Measurements from ENCODE around the gene NECAP2. TPM values are rescaled to one million over a fixed set of nuclear protein-coding genes. Genes with fewer than 3 reads are reported as not detected.
"Not testable (repeated sequence)": the region's sequence is repeated elsewhere in the genome, so short reads cannot be mapped to it uniquely, and the experiment has no call there.

NECAP2 gene
- total and polyA plus RNA-seq, 12 donors: 36.4 to 104 (median 63.5) TPM

DNA sequence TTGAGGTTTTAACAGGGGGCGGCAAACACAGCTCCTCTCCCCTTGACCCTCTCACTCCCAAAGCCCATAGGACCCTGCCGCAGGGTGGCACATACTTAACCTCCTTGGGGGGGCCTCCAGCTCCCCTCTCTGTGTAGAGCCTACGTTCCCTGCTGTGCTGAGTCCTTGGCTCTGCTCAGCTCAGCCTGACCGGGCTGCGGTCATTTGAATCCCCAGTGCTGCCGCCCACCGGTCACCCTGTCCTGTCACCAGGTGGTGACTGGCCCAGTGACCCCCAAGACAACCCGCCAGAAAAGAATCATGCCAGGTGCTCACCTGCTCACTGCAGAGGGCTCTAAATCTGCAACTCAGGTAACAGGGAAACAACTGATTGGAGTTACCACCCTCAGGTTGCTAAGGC is 60.9 kb downstream of the NECAP2 start:
- WGBS, 4 donors: 42 to 81% (median 75%) methylated on average over 2 to 8 of the region's 8 CpGs
- DNase-seq; H3K27me3 ChIP-seq; H3K9me3 ChIP-seq (replicated peaks in 1 of 3); intact Hi-C loops (cut with DNase I); H3K27ac ChIP-seq; H3K36me3 ChIP-seq (replicated peaks in 1 of 2); H3K4me3 ChIP-seq: not testable (repeated sequence)
- peaks cover 0 to 17% of the 10 kb centered on the region in 2 donors for H3K4me1 ChIP-seq (replicated peaks in 1 of 2)

DNA sequence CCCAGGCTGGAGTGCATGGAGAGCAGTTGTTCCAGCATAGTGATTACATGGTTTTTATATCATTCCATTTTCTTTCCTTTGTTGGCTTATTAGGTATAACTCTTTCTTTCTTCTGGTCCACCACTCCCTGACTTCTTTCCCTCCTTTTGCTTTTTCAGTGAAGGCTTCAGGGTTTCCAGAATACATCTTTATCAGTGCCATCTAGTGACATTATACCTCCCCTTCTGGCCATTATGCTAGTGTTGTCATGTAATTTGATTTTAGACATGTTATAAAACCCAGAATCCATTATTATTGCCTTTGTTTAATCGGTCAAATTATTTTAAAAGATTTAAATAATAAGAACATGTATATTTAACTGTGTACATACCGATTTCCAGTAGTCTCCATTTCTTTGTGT is 63.0 kb downstream of the NECAP2 start:
- H3K4me1 ChIP-seq (replicated peaks in 1 of 2): peaks cover 0 to 10% of the 10 kb centered on the region in 2 donors
- H3K36me3 ChIP-seq (replicated peaks in 1 of 2): no peaks in the 10 kb centered on the region
- H3K27me3 ChIP-seq: no peaks in the 10 kb centered on the region
- intact Hi-C loops (cut with DNase I): no loop called here
- H3K9me3 ChIP-seq (replicated peaks in 1 of 3): no peaks in the 10 kb centered on the region
- no peak for DNase-seq
- 75 to 84% (median 79%) methylated on average over 2 of the region's 2 CpGs for WGBS, 4 donors
- H3K27ac ChIP-seq: no peak overlapping the region
- TF ChIP-seq, protein P1, sequence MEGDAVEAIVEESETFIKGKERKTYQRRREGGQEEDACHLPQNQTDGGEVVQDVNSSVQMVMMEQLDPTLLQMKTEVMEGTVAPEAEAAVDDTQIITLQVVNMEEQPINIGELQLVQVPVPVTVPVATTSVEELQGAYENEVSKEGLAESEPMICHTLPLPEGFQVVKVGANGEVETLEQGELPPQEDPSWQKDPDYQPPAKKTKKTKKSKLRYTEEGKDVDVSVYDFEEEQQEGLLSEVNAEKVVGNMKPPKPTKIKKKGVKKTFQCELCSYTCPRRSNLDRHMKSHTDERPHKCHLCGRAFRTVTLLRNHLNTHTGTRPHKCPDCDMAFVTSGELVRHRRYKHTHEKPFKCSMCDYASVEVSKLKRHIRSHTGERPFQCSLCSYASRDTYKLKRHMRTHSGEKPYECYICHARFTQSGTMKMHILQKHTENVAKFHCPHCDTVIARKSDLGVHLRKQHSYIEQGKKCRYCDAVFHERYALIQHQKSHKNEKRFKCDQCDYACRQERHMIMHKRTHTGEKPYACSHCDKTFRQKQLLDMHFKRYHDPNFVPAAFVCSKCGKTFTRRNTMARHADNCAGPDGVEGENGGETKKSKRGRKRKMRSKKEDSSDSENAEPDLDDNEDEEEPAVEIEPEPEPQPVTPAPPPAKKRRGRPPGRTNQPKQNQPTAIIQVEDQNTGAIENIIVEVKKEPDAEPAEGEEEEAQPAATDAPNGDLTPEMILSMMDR (IDR thresholded peaks at IDR 0.05): no peak
- TF ChIP-seq POLR2A (IDR thresholded peaks at IDR 0.05): no peak
- H3K4me3 ChIP-seq: no peak overlapping the region

DNA sequence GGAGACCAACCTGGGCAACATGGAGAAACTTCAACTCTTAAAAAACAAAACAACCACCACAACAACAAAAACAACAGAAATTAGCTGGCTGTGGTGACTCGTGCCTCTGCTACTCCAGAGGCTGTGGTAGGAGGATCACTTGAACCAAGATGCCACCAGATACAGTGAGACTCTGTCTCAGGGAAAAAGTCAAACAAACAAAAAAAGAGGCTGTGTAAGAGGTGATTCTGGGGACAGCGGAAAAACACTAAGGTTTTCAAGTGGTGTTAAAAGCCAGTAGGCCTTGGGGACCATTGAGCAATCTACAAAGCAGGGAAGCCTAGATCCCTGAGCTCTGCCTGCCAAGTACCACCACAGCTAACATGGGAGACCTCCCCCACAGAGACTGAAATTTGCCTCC is 65.3 kb downstream of the NECAP2 start:
- H3K9me3 ChIP-seq (replicated peaks in 1 of 3); H3K27me3 ChIP-seq; intact Hi-C loops (cut with DNase I); H3K36me3 ChIP-seq (replicated peaks in 1 of 2); H3K27ac ChIP-seq; H3K4me3 ChIP-seq; DNase-seq; H3K4me1 ChIP-seq (replicated peaks in 1 of 2): not testable (repeated sequence)
- 86 to 94% (median 91%) methylated on average over 2 of the region's 2 CpGs for WGBS, 4 donors

DNA sequence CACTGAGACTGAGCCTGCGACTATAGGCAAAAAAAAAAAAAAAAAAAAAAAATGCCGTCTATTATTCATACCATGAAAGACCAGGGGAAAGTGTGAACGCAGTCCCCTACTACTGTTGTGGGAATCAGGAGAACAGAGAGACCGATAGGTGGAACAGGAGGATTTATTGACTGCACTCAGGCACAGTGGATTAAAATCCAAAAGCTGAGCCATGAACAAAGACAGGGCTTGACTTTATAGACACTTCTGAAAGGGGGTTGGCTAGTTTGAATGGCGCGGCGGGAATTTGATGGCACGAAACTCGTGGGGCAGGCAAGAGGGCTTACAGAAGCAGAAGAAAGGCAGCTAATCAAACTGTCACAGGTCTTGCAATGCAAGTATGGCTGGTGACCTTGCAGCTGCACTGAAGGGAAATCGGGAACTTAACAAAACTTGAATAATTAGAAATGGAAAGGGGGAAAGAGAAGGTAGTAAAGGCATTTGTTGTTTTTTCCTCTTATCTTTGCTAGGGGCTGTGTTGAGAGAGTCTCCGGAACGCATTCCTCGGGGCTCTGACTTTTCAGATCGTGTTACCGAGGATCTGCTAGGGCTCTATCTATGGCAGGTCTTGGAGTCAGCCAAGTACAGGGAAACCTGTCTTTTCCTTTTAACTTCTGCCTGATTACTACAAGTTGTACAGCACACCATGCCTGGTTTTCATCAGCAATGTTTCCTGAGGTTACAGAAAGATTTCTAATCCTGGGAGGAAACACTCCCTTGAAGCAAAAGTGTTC is 66.0 kb downstream of the NECAP2 start:
- H3K4me3 ChIP-seq; H3K9me3 ChIP-seq (replicated peaks in 1 of 3); intact Hi-C loops (cut with DNase I); H3K27me3 ChIP-seq; H3K4me1 ChIP-seq (replicated peaks in 1 of 2); H3K36me3 ChIP-seq (replicated peaks in 1 of 2); H3K27ac ChIP-seq; DNase-seq: not testable (repeated sequence)
- WGBS, 4 donors: 66 to 77% (median 73%) methylated on average over 15 of the region's 15 CpGs

DNA sequence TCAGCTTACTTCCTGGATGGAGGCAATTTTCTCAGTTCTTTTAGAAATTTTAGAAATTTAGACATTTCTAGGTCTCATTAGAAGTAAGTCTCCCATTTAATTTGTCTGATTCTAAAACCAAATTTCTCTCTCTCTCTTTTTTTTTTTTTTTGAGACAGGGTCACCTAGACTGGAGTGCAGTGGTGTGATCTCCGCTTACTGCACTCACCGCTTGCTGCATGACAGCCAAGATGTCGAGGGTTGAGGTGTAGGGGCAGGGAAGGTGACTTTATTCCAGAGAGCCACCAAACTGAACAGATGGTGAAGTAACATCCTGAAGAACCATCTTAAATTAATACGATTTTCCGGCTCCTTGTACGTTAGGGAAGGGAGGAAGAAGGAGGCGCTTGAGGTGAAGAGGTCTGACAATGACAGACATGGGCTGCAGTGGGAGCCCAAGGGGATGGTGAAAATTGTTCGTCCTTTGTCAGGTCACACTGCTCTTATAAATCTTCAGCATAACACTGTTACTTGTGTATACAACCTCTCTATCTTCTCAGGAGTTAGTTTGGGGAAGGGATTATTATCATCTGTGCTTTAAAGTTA is 68.4 kb downstream of the NECAP2 start:
- intact Hi-C loops (cut with DNase I); H3K4me1 ChIP-seq (replicated peaks in 1 of 2); H3K27me3 ChIP-seq; H3K36me3 ChIP-seq (replicated peaks in 1 of 2); H3K9me3 ChIP-seq (replicated peaks in 1 of 3); DNase-seq; H3K4me3 ChIP-seq; H3K27ac ChIP-seq: not testable (repeated sequence)
- 76 to 80% (median 77%) methylated on average over 8 of the region's 8 CpGs for WGBS, 4 donors

Other genes with a start within 250 kb of the NECAP2 start
- gene ARHGEF19, start 228.1 kb upstream of the NECAP2 start, total RNA-seq: 10 to 100 TPM in 8 of 9 donors, 1 to 10 TPM in 1; 4.8 to 46.2 (median 23.1) TPM
- 10 to 100 TPM; 19.1 to 28.2 (median 19.1) TPM for gene ARHGEF19, start 228.1 kb upstream of the NECAP2 start, polyA plus RNA-seq
- gene CPLANE2, start 203.5 kb upstream of the NECAP2 start, total RNA-seq: 10 to 100 TPM in 8 of 9 donors, 1 to 10 TPM in 1; 6.3 to 21.3 (median 12.4) TPM
- 1 to 10 TPM; 2.8 to 6.3 (median 3.0) TPM for gene CPLANE2, start 203.5 kb upstream of the NECAP2 start, polyA plus RNA-seq
- gene FBXO42, start 88.2 kb upstream of the NECAP2 start, total RNA-seq: 10 to 100 TPM; 17.3 to 44.9 (median 20.2) TPM
- gene FBXO42, start 88.2 kb upstream of the NECAP2 start, polyA plus RNA-seq: 10 to 100 TPM; 14.0 to 15.2 (median 14.2) TPM
- 100 to 1,000 TPM in 4 of 9 donors, 10 to 100 TPM in 5; 56.2 to 152 (median 95.5) TPM for gene SZRD1, start 73.5 kb upstream of the NECAP2 start, total RNA-seq
- gene SZRD1, start 73.5 kb upstream of the NECAP2 start, polyA plus RNA-seq: 10 to 100 TPM; 46.8 to 78.9 (median 64.1) TPM
- 1 to 10 TPM in 1 of 9 donors, not detected in 8; 3.1 TPM for gene SPATA21, start 3.3 kb upstream of the NECAP2 start, total RNA-seq
- gene SPATA21, start 3.3 kb upstream of the NECAP2 start, polyA plus RNA-seq: under 1 TPM; 0.13 to 0.16 (median 0.16) TPM
- 1,000 to 10,000 TPM in 4 of 9 donors, 100 to 1,000 TPM in 1, under 1 TPM in 3, not detected in 1; under 0.01 to 5,330 (median 1,268) TPM for gene RNU1-1, start 73.6 kb downstream of the NECAP2 start, total RNA-seq
- gene RNU1-1, start 73.6 kb downstream of the NECAP2 start, polyA plus RNA-seq: not detected
- gene NBPF1, start 172.8 kb downstream of the NECAP2 start, total RNA-seq: 100 to 1,000 TPM in 4 of 9 donors, 10 to 100 TPM in 5; 46.4 to 205 (median 94.2) TPM
- gene NBPF1, start 172.8 kb downstream of the NECAP2 start, polyA plus RNA-seq: 100 to 1,000 TPM in 1 of 3 donors, 10 to 100 TPM in 1, 1 to 10 TPM in 1; 7.9 to 185 (median 25.8) TPM
- gene RNU1-3, start 226.2 kb downstream of the NECAP2 start, total RNA-seq: 1,000 to 10,000 TPM in 4 of 9 donors, 100 to 1,000 TPM in 1, under 1 TPM in 3, not detected in 1; under 0.01 to 5,330 (median 1,268) TPM
- not detected for gene RNU1-3, start 226.2 kb downstream of the NECAP2 start, polyA plus RNA-seq

Data from adrenal gland (tissue), 12 donors.